Esophagus muscularis mucosa (tissue), 4 donors: ENCODE results near the gene NOS3. TPM values are rescaled to one million over a fixed set of nuclear protein-coding genes. Genes with fewer than 3 reads are reported as not detected.

Source experiments
- DNase-seq: peaks from one replicate; pipeline ENCODE4 v3.0.0-alpha.2; 2017; ENCODE audit errors: extremely low spot score
- H3K27ac ChIP-seq, 4 donors: fragments of 200-600 bp; sonication (generic); replicated peaks in 1 of 4; 1 replicate in 3 of 4; 2 replicates in 1 of 4; pipeline ENCODE4 v1.5.1; 2016 to 2019; ENCODE audit warnings: mild to moderate bottlenecking in 1 of 4
- H3K27me3 ChIP-seq, 4 donors: fragments of 200-600 bp; sonication (generic); one replicate each; pipeline versions ENCODE4 v1.5.1 to v1.6.0; 2016 to 2019
- H3K36me3 ChIP-seq, 4 donors: fragments of 200-600 bp; sonication (generic); one replicate each; pipeline ENCODE4 v1.5.1; 2016 to 2019
- H3K4me1 ChIP-seq, 4 donors: fragments of 200-600 bp; sonication (generic); one replicate each; pipeline ENCODE4 v1.5.1; 2016 to 2019
- H3K4me3 ChIP-seq, 4 donors: fragments of 200-600 bp; sonication (generic); 1 replicate in 2 of 4; 2 replicates in 2 of 4; pipeline ENCODE4 v1.5.1; 2016 to 2019; ENCODE audit warnings: mild to moderate bottlenecking in 4 of 4, moderate library complexity in 1 of 4
- H3K9me3 ChIP-seq, 4 donors: fragments of 200-600 bp; sonication (generic); 1 replicate in 3 of 4; 2 replicates in 1 of 4; pipeline ENCODE4 v1.5.1; 2016 to 2019
- EP300 ChIP-seq: sonication (generic); formaldehyde crosslinking; IDR thresholded peaks from one replicate; pipeline ENCODE4 v1.6.1; 2017; ENCODE audit warnings: antibody characterized with exemption
- POLR2A ChIP-seq: fragments of 450-650 bp; IDR thresholded peaks from one replicate; pipeline ENCODE4 v1.6.1; 2017; ENCODE audit warnings: antibody characterized with exemption, moderate library complexity, mild to moderate bottlenecking, low read depth
- POLR2AphosphoS5 ChIP-seq, 2 donors: sonication (generic); formaldehyde crosslinking; IDR thresholded peaks; one replicate each; pipeline ENCODE4 v1.6.1; 2017; ENCODE audit warnings: antibody characterized with exemption in 2 of 2
- WGBS: methylation state at CpG from one replicate; pipeline ENCODE4 v1.1.5; 2018; 5-methylcytosine and 5-hydroxymethylcytosine counted together
- intact Hi-C: fragments of 100-400 bp; cut with DNase I; formaldehyde crosslinking; loops from one replicate; pipeline ENCODE4 v1.15.1; 2023
- total RNA-seq, 4 donors: library from RNA; depleted of rRNA; stranded (reverse); fragments of >200 nt; gene quantifications; one replicate each; pipeline versions ENCODE4 v1.1.0 to v1.2.1, GENCODE V29; 2016
- TF ChIP-seq, protein P1 (sequence below), 3 experiments: fragments of 200-600 bp in 2 of 3; fragments of 450-650 bp in 1 of 3; sonication (generic) in 2 of 3; IDR thresholded peaks; one replicate each; pipeline ENCODE4 v1.5.1; 2017 to 2019; ENCODE audit warnings: antibody characterized with exemption in 3 of 3, mild to moderate bottlenecking in 2 of 3, moderate library complexity in 1 of 3

The NOS3 gene
- total RNA-seq, 4 donors from 2014 or later = 3.7 to 20.2 (median 16.2) TPM

DNA sequence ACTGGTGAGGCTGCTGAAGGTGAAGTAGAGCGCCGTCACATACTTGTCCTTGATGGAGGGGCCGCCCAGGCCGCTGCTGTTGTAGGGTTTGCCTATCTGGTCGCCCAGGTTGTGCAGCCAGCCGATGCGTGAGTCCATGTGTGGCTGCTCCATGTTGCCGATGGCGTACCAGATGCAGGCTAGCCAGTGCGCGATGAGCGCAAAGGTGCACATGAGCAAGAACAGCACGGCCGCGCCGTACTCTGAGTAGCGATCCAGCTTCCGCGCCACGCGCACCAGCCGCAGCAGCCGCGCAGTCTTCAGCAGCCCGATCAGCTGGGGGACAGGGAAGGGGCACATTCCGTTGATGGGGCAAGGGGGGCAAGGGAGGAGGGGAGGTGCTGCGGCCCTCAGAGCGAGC lies 39.3 kb upstream of the NOS3 start:
- no peak for DNase-seq
- no peak for TF ChIP-seq POLR2A
- TF ChIP-seq, protein P1, sequence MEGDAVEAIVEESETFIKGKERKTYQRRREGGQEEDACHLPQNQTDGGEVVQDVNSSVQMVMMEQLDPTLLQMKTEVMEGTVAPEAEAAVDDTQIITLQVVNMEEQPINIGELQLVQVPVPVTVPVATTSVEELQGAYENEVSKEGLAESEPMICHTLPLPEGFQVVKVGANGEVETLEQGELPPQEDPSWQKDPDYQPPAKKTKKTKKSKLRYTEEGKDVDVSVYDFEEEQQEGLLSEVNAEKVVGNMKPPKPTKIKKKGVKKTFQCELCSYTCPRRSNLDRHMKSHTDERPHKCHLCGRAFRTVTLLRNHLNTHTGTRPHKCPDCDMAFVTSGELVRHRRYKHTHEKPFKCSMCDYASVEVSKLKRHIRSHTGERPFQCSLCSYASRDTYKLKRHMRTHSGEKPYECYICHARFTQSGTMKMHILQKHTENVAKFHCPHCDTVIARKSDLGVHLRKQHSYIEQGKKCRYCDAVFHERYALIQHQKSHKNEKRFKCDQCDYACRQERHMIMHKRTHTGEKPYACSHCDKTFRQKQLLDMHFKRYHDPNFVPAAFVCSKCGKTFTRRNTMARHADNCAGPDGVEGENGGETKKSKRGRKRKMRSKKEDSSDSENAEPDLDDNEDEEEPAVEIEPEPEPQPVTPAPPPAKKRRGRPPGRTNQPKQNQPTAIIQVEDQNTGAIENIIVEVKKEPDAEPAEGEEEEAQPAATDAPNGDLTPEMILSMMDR (IDR thresholded peaks at IDR 0.05) = no peak
- no peak for TF ChIP-seq EP300
- no peak for TF ChIP-seq POLR2AphosphoS5 (IDR thresholded peaks at IDR 0.05)
- Histone ChIP-seq H3K9me3 (no peaks in the 10 kb centered on the region), H3K27ac (no peak overlapping the region), H3K4me3 (no peak overlapping the region), H3K36me3 (peaks cover 14 to 50% (median 39%) of the 10 kb centered on the region in 4 donors), H3K27me3 (peaks cover 0 to 10% (median 0%) of the 10 kb centered on the region in 4 donors), H3K4me1 (peaks cover 41 to 59% (median 46%) of the 10 kb centered on the region in 4 donors)
- intact Hi-C loops = no loop called here
- 90% methylated on average over 2 of the region's 28 CpGs for WGBS

- TF ChIP-seq, protein P1 (IDR thresholded peaks at IDR 0.05) = no peak
- no peak for TF ChIP-seq POLR2A
- TF ChIP-seq POLR2AphosphoS5 (IDR thresholded peaks at IDR 0.05) = no peak
- no peak for TF ChIP-seq EP300
- no peak for DNase-seq
- Histone ChIP-seq H3K4me1 (peaks cover 48 to 60% (median 52%) of the 10 kb centered on the region in 4 donors), H3K9me3 (no peaks in the 10 kb centered on the region), H3K4me3 (no peak overlapping the region), H3K36me3 (peaks cover 14 to 42% (median 34%) of the 10 kb centered on the region in 4 donors), H3K27ac (peak overlapping the region in 1 of 4 donors; percentile 82), H3K27me3 (peaks cover 0 to 6% (median 0%) of the 10 kb centered on the region in 4 donors)
- WGBS = 84% methylated on average over 32 of the region's 33 CpGs
- intact Hi-C loops = no loop called here
Measured at GRCh38 chr7:150952331-150953050, 38.3 kb upstream of the NOS3 start.

GRCh38 chr7:150953061-150953997 lies 37.5 kb upstream of the NOS3 start:
- Histone ChIP-seq H3K36me3 (peaks cover 14 to 36% (median 34%) of the 10 kb centered on the region in 4 donors), H3K9me3 (no peaks in the 10 kb centered on the region), H3K4me3 (no peak overlapping the region), H3K27ac (peak overlapping the region in 2 of 4 donors; percentile 82 to 85), H3K4me1 (peaks cover 47 to 61% (median 55%) of the 10 kb centered on the region in 4 donors), H3K27me3 (peaks cover 0 to 5% (median 0%) of the 10 kb centered on the region in 4 donors)
- intact Hi-C loops = no loop called here
- DNase-seq = no peak
- TF ChIP-seq POLR2AphosphoS5 (IDR thresholded peaks at IDR 0.05) = no peak
- TF ChIP-seq, protein P1 (IDR thresholded peaks at IDR 0.05) = no peak
- TF ChIP-seq POLR2A = no peak
- TF ChIP-seq EP300 = no peak
- WGBS = 87% methylated on average over 10 of the region's 17 CpGs

DNA sequence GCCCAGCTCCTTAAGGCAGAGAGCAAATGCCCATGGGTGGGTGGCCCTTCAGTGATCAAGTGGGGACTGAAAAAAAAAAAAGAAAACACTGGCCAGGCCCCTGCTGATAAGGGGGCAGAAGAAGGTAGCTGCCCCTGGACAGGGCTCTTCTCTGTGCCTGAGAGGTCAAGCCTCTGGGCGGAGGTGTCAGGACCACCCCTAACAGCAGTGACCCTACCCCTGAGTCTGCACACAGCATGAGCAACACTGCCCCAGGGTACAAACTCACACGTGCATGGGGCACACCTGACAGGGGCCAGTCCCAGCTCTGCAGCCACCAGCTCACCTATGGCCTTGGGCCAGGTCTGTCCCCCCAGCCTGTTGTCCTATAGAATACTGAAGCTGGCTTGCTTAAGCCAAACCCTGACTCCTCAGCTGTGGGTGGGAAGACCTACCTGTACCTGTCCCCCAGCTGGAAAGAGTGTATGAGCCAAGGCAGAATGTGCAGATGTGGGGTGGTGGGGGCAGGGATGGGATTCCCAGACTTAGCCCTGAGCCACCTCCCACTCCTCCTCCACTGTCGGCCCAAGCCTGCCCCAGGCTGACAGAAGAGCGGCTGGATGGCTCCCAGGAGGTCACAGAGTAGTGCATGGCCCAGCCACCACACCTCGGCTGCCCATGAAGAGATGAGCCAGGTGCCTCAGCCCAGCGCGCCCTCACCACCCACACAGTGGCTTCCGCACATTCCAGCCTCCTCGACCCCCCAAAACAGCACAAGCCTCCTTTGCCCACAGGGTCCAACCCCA lies 36.4 kb upstream of the NOS3 start:
- peak overlapping the region; percentile 77 to 88 (median 84) for H3K27ac ChIP-seq
- TF ChIP-seq POLR2A = no peak
- TF ChIP-seq POLR2AphosphoS5 (IDR thresholded peaks at IDR 0.05) = no peak
- no peak for TF ChIP-seq EP300
- TF ChIP-seq, protein P1 (IDR thresholded peaks at IDR 0.05) = no peak
- H3K4me3 ChIP-seq = peak overlapping the region in 3 of 4 donors; percentile 43 to 49 (median 45)
- no peak for DNase-seq
- H3K9me3 ChIP-seq = no peaks in the 10 kb centered on the region
- H3K4me1 ChIP-seq = peaks cover 47 to 64% (median 57%) of the 10 kb centered on the region in 4 donors
- peaks cover 0 to 5% (median 0%) of the 10 kb centered on the region in 4 donors for H3K27me3 ChIP-seq
- 73% methylated on average over 7 of the region's 9 CpGs for WGBS
- peaks cover 14 to 38% (median 29%) of the 10 kb centered on the region in 4 donors for H3K36me3 ChIP-seq
- intact Hi-C loops = no loop called here
